Activated CD4-positive, alpha-beta T cell treated with anti-CD3 and anti-CD28 coated beads, Interleukin-2, amount 50 U/mL, for 1 hour (primary cell): ENCODE results near the gene FAM227B.
"Not testable (repeated sequence)": the region's sequence is repeated elsewhere in the genome, so short reads cannot be mapped to it uniquely, and the experiment has no call there.

ENCODE experiments used
- DNase-seq: peaks from one replicate; pipeline ENCODE4 v3.0.0-alpha.2; 2020

Gene FAM227B

GRCh38 chr15:49606594-49606993 is 14.0 kb downstream of the FAM227B start:
- no peak for DNase-seq

- DNase-seq: no peak
Observed at GRCh38 chr15:49605588-49605987, 15.0 kb downstream of the FAM227B start.

- DNase-seq: no peak
Observed at GRCh38 chr15:49604625-49605409, 15.8 kb downstream of the FAM227B start.

- DNase-seq: not testable (repeated sequence)
Observed at GRCh38 chr15:49592829-49593316, 27.7 kb downstream of the FAM227B start.

- no peak for DNase-seq
Observed at GRCh38 chr15:49589030-49589429, 31.6 kb downstream of the FAM227B start.

- no peak for DNase-seq
Observed at GRCh38 chr15:49573421-49573820, 47.2 kb downstream of the FAM227B start.

GRCh38 chr15:49570672-49571071 is 49.9 kb downstream of the FAM227B start:
- DNase-seq: no peak

GRCh38 chr15:49570174-49570573 is 50.4 kb downstream of the FAM227B start:
- DNase-seq: no peak

GRCh38 chr15:49560045-49560444 is 60.6 kb downstream of the FAM227B start:
- no peak for DNase-seq

- DNase-seq: no peak
Observed at GRCh38 chr15:49558929-49559328, 61.7 kb downstream of the FAM227B start.

- DNase-seq: no peak
Observed at GRCh38 chr15:49556437-49556836, 64.2 kb downstream of the FAM227B start.

GRCh38 chr15:49550342-49550741 is 70.3 kb downstream of the FAM227B start:
- DNase-seq: not testable (repeated sequence)

- DNase-seq: no peak
Observed at GRCh38 chr15:49538520-49538919, 82.1 kb downstream of the FAM227B start.

- DNase-seq: no peak
Observed at GRCh38 chr15:49530092-49530491, 90.5 kb downstream of the FAM227B start.

GRCh38 chr15:49528289-49528688 is 92.3 kb downstream of the FAM227B start:
- DNase-seq: no peak

GRCh38 chr15:49521802-49522201 is 98.8 kb downstream of the FAM227B start:
- DNase-seq: no peak

- not testable (repeated sequence) for DNase-seq
Observed at GRCh38 chr15:49512739-49513138, 107.9 kb downstream of the FAM227B start.

GRCh38 chr15:49507261-49507660 is 113.4 kb downstream of the FAM227B start:
- no peak for DNase-seq

GRCh38 chr15:49506341-49506740 is 114.3 kb downstream of the FAM227B start:
- no peak for DNase-seq

- DNase-seq: no peak
Observed at GRCh38 chr15:49501586-49501985, 119.0 kb downstream of the FAM227B start.

GRCh38 chr15:49495993-49496753 is 124.4 kb downstream of the FAM227B start:
- no peak for DNase-seq

- DNase-seq: no peak
Observed at GRCh38 chr15:49494842-49495241, 125.8 kb downstream of the FAM227B start.

GRCh38 chr15:49492830-49493229 is 127.8 kb downstream of the FAM227B start:
- no peak for DNase-seq

- no peak for DNase-seq
Observed at GRCh38 chr15:49492151-49492550, 128.5 kb downstream of the FAM227B start.
